Activated CD8-positive, alpha-beta memory T cell treated with anti-CD3 and anti-CD28 coated beads, Interleukin-2, amount 50 U/mL, for 48 hours (primary cell): ENCODE results near the gene ARHGEF16.

Source experiments
- DNase-seq: peaks from one replicate; pipeline ENCODE4 v3.0.0-alpha.2; 2020

ARHGEF16 gene

GRCh38 chr1:3457910-3458883 lies 3.7 kb downstream of the ARHGEF16 start:
- DNase-seq, result no peak

GRCh38 chr1:3459051-3459908 lies 4.8 kb downstream of the ARHGEF16 start:
- no peak for DNase-seq

- DNase-seq, result no peak
Observed at GRCh38 chr1:3459940-3460671, 5.6 kb downstream of the ARHGEF16 start.

GRCh38 chr1:3460672-3461131 lies 6.2 kb downstream of the ARHGEF16 start:
- no peak for DNase-seq

DNA sequence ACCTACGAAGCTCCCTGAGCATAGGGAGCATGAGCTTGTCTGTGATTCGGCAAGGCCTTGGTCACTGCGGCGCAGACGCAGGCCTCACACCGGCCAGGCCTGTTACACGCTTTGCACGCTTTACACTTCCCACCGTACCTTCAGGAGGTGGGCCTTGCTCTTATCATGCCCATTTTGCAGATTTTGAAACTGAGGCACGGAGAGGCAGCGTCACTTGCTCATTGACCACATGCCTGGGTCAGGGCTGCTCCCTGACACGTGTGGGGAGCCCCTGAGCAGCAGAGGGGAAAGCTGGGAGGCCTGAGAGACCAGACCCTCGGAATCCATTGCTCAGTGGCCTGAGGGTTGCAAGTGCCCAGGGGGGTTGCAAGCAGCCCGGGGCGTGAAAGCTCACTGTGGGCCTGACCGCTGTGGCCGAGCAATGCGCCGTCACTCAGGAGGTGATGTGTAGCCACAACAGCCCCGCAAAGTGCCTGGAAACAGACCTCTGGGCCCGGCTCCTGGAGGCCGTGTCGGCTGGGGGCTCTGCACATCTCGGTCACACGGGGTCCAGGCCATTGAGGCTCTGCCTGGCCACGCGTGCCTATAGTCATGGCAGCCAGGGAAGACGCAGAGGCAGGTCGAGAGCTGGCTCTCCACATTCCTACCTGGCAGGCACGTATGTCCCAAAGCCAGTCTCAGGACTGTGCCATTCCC lies 6.9 kb downstream of the ARHGEF16 start:
- no peak for DNase-seq

GRCh38 chr1:3461934-3462275 lies 7.4 kb downstream of the ARHGEF16 start:
- no peak for DNase-seq

GRCh38 chr1:3462356-3463012 lies 8.0 kb downstream of the ARHGEF16 start:
- DNase-seq, result no peak

DNA sequence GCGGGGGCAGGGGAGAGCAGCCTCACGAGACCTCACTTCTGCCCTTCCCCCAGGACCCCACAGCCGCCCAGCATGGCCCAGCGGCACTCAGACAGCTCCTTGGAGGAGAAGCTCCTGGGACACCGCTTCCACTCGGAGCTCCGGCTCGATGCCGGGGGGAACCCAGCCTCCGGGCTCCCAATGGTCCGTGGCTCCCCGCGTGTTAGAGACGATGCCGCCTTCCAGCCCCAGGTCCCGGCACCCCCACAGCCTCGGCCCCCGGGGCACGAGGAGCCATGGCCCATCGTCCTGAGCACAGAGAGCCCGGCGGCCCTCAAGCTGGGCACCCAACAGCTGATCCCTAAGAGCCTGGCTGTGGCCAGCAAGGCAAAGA lies 8.5 kb downstream of the ARHGEF16 start:
- no peak for DNase-seq

DNA sequence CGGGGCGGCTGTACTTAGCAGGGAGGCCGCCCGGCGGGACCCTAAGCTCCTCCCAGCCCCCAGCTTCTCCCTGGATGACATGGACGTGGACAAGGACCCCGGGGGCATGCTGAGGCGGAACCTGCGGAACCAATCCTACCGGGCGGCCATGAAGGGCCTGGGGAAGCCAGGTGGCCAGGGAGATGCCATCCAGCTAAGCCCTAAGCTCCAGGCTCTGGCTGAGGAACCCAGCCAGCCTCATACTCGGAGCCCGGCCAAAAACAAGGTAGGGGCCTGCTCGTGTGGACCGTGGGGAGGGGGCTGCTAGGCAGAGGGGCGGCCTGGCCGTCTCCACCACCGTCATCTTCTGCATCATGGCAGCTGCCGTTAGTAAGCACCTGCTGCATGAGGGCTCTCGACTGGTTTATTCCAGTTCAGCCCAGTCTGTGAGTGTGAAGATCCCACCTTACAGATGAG lies 9.0 kb downstream of the ARHGEF16 start:
- DNase-seq, result no peak

DNA sequence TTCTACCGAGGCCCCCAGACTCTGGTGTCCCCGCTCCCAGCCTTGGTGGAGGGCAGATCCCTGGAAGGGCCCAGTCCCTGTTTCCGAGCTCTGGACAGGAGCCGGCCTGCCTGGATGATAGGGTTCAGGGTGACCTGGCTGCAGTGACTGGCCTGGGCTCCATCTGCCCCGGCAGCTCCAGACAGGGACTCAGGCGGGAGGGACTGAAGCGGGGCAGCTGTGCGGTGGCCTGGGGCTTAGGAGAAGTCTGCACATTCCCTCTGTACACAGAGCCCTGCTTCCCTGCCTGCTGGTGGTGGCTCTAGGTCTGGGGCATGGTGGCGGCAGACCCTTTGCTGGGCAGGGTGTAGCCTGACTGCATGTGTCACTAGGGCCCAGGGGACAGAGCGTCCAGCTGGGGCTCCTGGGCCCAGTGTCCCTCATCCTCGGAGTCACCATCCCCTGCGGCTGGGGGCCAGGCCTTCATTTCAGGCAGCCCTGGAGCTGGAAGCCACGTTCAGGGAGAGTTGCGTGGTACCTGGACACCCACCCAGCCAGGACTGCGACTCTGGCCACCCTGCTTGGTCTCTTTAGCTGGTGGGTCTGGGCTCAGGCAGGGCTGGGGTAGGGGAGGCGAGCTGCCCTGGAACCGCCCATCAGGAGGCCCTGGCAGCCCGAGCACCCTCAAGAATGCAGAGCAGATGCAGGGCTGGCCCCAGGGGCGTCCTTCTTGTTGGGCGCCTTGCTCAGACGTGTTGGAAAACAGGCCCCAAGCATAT lies 9.6 kb downstream of the ARHGEF16 start:
- no peak for DNase-seq

DNA sequence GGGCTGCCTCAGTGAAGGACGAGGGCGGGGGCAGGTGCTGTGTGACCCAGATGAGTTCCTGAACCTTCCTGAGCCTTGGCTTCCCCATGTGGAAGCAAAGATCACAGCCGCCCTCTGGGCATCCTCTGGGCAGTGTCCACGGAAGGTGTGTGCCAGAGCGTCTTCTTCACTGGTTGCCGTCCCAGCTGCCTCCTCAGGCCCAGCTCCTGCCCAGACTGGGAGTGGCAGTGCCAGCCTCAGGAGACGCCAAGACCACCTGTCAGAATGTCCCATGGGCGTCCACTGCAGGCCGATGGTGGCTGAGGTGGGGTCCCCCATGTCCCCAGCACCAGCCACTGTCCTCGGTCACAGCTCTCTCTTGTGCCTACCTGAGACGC lies 10.2 kb downstream of the ARHGEF16 start:
- DNase-seq, result no peak

GRCh38 chr1:3465091-3465934 lies 10.8 kb downstream of the ARHGEF16 start:
- DNase-seq, result no peak

GRCh38 chr1:3465935-3466321 lies 11.5 kb downstream of the ARHGEF16 start:
- no peak for DNase-seq

- no peak for DNase-seq
Observed at GRCh38 chr1:3466366-3467075, 12.1 kb downstream of the ARHGEF16 start.

DNA sequence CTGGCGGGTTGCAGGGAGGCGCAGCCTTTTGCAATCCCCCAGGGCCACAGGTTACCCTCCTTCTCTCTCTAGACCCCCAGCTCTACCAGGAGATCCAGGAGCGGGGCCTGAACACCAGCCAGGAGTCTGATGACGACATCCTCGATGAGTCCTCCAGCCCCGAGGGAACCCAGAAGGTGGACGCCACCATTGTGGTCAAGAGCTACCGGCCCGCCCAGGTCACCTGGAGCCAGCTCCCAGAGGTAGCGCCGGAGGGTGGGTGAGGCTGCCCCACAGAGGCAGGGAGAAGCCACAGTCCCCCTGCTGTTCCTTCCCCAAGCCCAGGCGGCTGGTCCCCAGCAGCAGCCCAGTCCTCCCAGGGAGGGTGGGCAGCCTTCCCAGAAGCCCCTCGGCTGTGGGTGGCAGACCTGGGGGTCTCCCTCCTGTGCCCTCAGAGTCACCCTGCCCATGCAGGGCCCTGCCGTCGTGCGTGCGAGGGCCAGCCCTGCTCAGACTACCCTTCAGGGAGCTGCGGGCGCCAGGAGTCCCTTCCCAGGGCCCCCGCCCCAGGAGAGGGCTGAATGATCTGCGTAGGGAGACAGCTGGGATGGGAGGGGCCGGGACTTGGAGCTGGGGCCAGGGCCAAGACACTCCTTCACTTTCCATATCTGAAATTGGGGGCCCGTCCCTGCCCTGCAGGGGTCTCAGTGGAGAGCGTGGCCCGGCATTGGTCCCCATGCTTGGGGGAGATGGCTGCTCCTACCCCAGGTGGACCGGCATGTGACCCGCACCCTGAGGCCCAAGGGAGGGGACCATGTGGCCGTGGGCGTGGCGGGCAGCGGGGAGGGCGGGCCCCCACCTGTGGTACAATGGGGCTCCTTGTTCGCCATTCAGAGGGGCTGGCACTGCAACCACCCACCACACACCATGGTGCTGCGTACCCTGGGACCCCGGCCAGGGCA lies 12.9 kb downstream of the ARHGEF16 start:
- DNase-seq, result no peak

GRCh38 chr1:3468236-3469103 lies 14.0 kb downstream of the ARHGEF16 start:
- no peak for DNase-seq
